Heart left ventricle (tissue), 16 donors: ENCODE results near the gene UBASH3A. TPM values are rescaled to one million over a fixed set of nuclear protein-coding genes. Genes with fewer than 3 reads are reported as not detected.

Source experiments
- ATAC-seq, 4 donors: fragments of 200-7000 bp; cut with Tn5 transposase; one replicate each; pipeline ENCODE4 v1.9.1; 2020 to 2022; ENCODE audit warnings: moderate library complexity in 4 of 4, mild to moderate bottlenecking in 3 of 4, moderate number of reproducible peaks in 1 of 4
- DNase-seq, 5 donors: peaks; one replicate each; pipeline ENCODE4 v3.0.0-alpha.2; 2020
- H3K27ac ChIP-seq, 12 donors: fragments of 200-600 bp; sonication (generic) in 4 of 12; one replicate each; pipeline versions ENCODE4 v1.5.0 to v1.8.0; 2016 to 2022; ENCODE audit warnings: mild to moderate bottlenecking in 2 of 12
- H3K27me3 ChIP-seq, 9 donors: fragments of 200-600 bp; sonication (generic) in 2 of 9; one replicate each; pipeline versions ENCODE4 v1.5.1 to v1.8.0; 2016 to 2022; ENCODE audit warnings: mild to moderate bottlenecking in 3 of 9
- H3K36me3 ChIP-seq, 9 donors: fragments of 200-600 bp; sonication (generic) in 2 of 9; one replicate each; pipeline versions ENCODE4 v1.5.0 to v1.8.0; 2018 to 2022; ENCODE audit warnings: mild to moderate bottlenecking in 2 of 9
- H3K4me1 ChIP-seq, 12 donors: fragments of 200-600 bp; sonication (generic) in 4 of 12; one replicate each; pipeline versions ENCODE4 v1.5.0 to v1.8.0; 2016 to 2022; ENCODE audit warnings: mild to moderate bottlenecking in 3 of 12
- H3K4me3 ChIP-seq, 12 donors: fragments of 200-600 bp; sonication (generic) in 4 of 12; one replicate each; pipeline versions ENCODE4 v1.5.0 to v1.8.0; 2017 to 2022; ENCODE audit warnings: mild to moderate bottlenecking in 9 of 12, moderate library complexity in 4 of 12
- H3K9me3 ChIP-seq, 12 donors: fragments of 200-600 bp; sonication (generic) in 4 of 12; one replicate each; pipeline versions ENCODE4 v1.5.0 to v1.8.0; 2016 to 2022; ENCODE audit warnings: mild to moderate bottlenecking in 1 of 12
- CTCF ChIP-seq, 12 donors: fragments of 200-600 bp; sonication (generic) in 4 of 12; IDR thresholded peaks; one replicate each; pipeline versions ENCODE4 v1.5.0 to v1.8.0; 2018 to 2022; ENCODE audit warnings: antibody characterized with exemption in 12 of 12, mild to moderate bottlenecking in 5 of 12
- POLR2A ChIP-seq, 2 donors: fragments of 450-650 bp; IDR thresholded peaks; one replicate each; pipeline ENCODE4 v1.6.1; 2017; ENCODE audit warnings: antibody characterized with exemption in 2 of 2, mild to moderate bottlenecking in 2 of 2, moderate library complexity in 2 of 2
- WGBS, 4 donors: extraction: QIAGEN DNeasy Blood & Tissue Kit in 2 of 4; methylation state at CpG; one replicate each; pipeline versions ENCODE4 v1.1.5 to v1.1.7; 2013 to 2018; 5-methylcytosine and 5-hydroxymethylcytosine counted together
- intact Hi-C, 10 donors: fragments of 100-400 bp; cut with DNase I; formaldehyde crosslinking; loops; one replicate each; pipeline versions ENCODE4 v1.11.1 to v1.14.2; 2022
- polyA plus RNA-seq, 2 donors: library from polyadenylated mRNA; stranded (reverse); fragments of 200-250 nt; gene quantifications; one replicate each; pipeline ENCODE4 v1.2.3, GENCODE V29; 2013
- total RNA-seq, 9 donors: library from RNA; depleted of rRNA in 2 of 9; stranded (reverse); fragments of >200 nt in 2 of 9; fragmentation: NEBNext Ultra II Directional in 3 of 9; extraction: Animal tissue kit (Norgen Biotek cat#: 25700) in 3 of 9; gene quantifications; one replicate each; pipeline versions ENCODE4 v1.1.0 to v1.2.4, GENCODE V29; 2016 to 2023
- donor health status: ischemic (EF 13 %, LVEDD 7.1; RV severe dilation, severe dysfunction).
- donor health status: healthy with polysubstance abuse.
- donor health status: DM: no; HTN: yes; CAD: no.
- donor health status: DM: no; HTN: no; CAD: no.
- donor health status: ischemic (EF 25% LVEDD 6.9; RV normal size, moderate dysfunction).
- donor health status: ischemic (EF 25% LVEDD 5.7; RV mildly dilated, moderate dysfunction).
- donor health status: healthy.
- donor health status: DM: yes; HTN: yes; CAD: no.
- donor health status: ischemic (EF 35%, LVEDD 5.7; RV mildly dilated, moderate dysfunction).
- donor health status: nonischemic (EF 11% LVEDD 7.7; RV severe dilation, severe dysfunction).
- donor health status: DM: yes; HTN: yes; CAD: no.
- donor health status: PGD.
- donor health status: ischemic (EF 29% LVEDD 5.4; RV normal size, mild dysfunction).
- donor health status: nonischemic (EF 23%, LVEDD 6.1; RV moderate dilation, normal function).

UBASH3A gene
- total and polyA plus RNA-seq, 11 donors: 0.04 to 2.4 (median 0.47) TPM; not detected in 7

- 87 to 94% (median 92%) methylated on average over 9 of the region's 9 CpGs for WGBS, 4 donors
- no peak for TF ChIP-seq CTCF (IDR thresholded peaks at IDR 0.05)
- TF ChIP-seq POLR2A (IDR thresholded peaks at IDR 0.05): no peak
- DNase-seq: no peak
- H3K4me1 ChIP-seq: peaks cover 0 to 6% (median 0%) of the 10 kb centered on the region in 12 donors
- no peaks in the 10 kb centered on the region for H3K36me3 ChIP-seq
- peaks cover 0 to 14% (median 0%) of the 10 kb centered on the region in 9 donors for H3K27me3 ChIP-seq
- no peak for ATAC-seq
- H3K27ac ChIP-seq: no peak overlapping the region
- H3K9me3 ChIP-seq: no peaks in the 10 kb centered on the region
- intact Hi-C loops: loop anchor here in 5 of 10 donors (2.0 to 5.0 kb wide), 3 partner anchors 140 to 307 kb away; no protein-coding TSS in a partner anchor
- no peak overlapping the region for H3K4me3 ChIP-seq
Observed at GRCh38 chr21:42451941-42452340, 48.2 kb downstream of the UBASH3A start.

- DNase-seq: no peak
- H3K36me3 ChIP-seq: no peaks in the 10 kb centered on the region
- H3K27ac ChIP-seq: no peak overlapping the region
- no peaks in the 10 kb centered on the region for H3K9me3 ChIP-seq
- WGBS, 4 donors: 84 to 92% (median 87%) methylated on average over 21 to 22 of the region's 22 CpGs
- ATAC-seq: no peak
- no peak overlapping the region for H3K4me3 ChIP-seq
- peaks cover 0 to 14% (median 0%) of the 10 kb centered on the region in 9 donors for H3K27me3 ChIP-seq
- intact Hi-C loops: loop anchor here in 4 of 10 donors (5.0 kb wide), 2 partner anchors 140 to 290 kb away; no protein-coding TSS in a partner anchor
- TF ChIP-seq POLR2A (IDR thresholded peaks at IDR 0.05) (no peak), CTCF (IDR thresholded peaks at IDR 0.05) (no peak)
- peaks cover 0 to 6% (median 0%) of the 10 kb centered on the region in 12 donors for H3K4me1 ChIP-seq
Observed at GRCh38 chr21:42452401-42453223, 48.9 kb downstream of the UBASH3A start.

GRCh38 chr21:42453224-42453985 lies 49.7 kb downstream of the UBASH3A start:
- no peaks in the 10 kb centered on the region for H3K9me3 ChIP-seq
- ATAC-seq (no peak), DNase-seq (no peak)
- peaks cover 0 to 14% (median 0%) of the 10 kb centered on the region in 9 donors for H3K27me3 ChIP-seq
- peaks cover 0 to 6% (median 0%) of the 10 kb centered on the region in 12 donors for H3K4me1 ChIP-seq
- H3K36me3 ChIP-seq: no peaks in the 10 kb centered on the region
- TF ChIP-seq POLR2A (IDR thresholded peaks at IDR 0.05) (no peak), CTCF (IDR thresholded peaks at IDR 0.05) (no peak)
- intact Hi-C loops: loop anchor here in 4 of 10 donors (5.0 kb wide), 2 partner anchors 141 to 291 kb away; no protein-coding TSS in a partner anchor
- no peak overlapping the region for H3K27ac ChIP-seq
- H3K4me3 ChIP-seq: no peak overlapping the region
- WGBS, 4 donors: 49 to 63% (median 55%) methylated on average over 18 of the region's 18 CpGs
